GM18870 (cell line): ENCODE measurements around the gene ONECUT3.

Experiments
- ATAC-seq: cut with Tn5 transposase; IDR thresholded peaks from one replicate; pipeline ENCODE4 v1.9.1; 2021; ENCODE audit warnings: moderate library complexity; ENCODE audit not compliant: unreplicated experiment

ONECUT3 gene

DNA sequence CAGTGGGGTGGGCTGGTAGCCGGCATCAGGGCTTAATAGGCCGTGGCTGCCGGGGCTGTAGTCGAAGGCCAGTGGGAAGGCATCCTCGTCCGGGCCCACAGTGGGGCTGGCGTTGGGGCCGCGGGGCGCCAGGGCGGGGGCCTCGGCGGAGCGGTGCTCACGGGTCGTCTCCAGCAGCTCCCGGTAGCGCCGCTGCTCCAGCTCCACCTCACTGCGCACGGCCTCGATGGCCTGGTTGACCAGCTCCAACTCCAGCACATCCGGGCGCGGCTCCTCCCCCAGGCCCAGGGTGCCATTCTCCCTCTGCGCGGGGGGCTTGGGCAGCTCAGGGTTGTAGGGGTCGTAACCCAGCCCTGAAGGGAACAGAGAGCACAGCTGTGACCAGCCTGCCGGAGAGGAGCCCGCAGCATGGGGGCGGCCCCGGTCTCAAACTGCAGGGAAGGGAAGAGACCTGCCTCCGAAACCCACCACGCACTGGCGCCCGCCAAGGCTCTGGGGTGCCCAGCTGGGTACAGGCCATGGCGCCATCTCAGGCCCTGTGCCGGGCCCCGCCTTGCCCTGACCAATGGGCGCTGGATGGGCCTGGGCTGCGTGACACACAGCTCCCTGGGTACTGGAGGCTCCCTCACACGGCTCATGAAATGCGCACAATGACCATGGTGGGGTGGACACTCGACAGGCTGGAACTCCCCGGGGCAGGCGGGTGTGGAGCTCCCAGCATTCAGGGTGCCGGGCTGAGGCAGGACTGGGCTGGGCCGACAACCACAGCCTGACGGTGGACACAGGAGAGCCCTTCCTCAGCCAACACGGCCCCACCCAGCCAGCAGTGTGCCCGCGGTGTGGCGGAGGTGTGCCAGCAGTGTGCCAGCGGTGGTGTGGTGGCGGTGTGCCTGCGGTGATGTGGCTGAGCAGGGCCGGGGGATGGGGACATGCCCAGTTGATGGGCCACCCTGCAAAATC lies 75.3 kb downstream of the ONECUT3 start:
- ATAC-seq: no peak

- no peak for ATAC-seq
Measured at GRCh38 chr19:1829958-1830357, 76.7 kb downstream of the ONECUT3 start.

GRCh38 chr19:1830568-1830967 lies 77.3 kb downstream of the ONECUT3 start:
- no peak for ATAC-seq
